Right atrium auricular region (tissue), 2 donors: Measurements from ENCODE around the gene DNTTIP2. TPM values are rescaled to one million over a fixed set of nuclear protein-coding genes. Genes with fewer than 3 reads are reported as not detected.

ENCODE experiments used
- DNase-seq: peaks from one replicate; pipeline ENCODE4 v3.0.0-alpha.2; 2019; ENCODE audit warnings: low spot score
- H3K27ac ChIP-seq, 2 donors: fragments of 200-600 bp; sonication (generic); 1 replicate in 1 of 2; 2 replicates in 1 of 2; pipeline ENCODE4 v1.5.1; 2016 to 2019
- H3K27me3 ChIP-seq, 2 donors: fragments of 200-600 bp; sonication (generic); one replicate each; pipeline versions ENCODE4 v1.5.1 to v1.6.0; 2017 to 2019
- H3K36me3 ChIP-seq: fragments of 200-600 bp; sonication (generic); one replicate; pipeline ENCODE4 v1.5.1; 2016
- H3K4me1 ChIP-seq, 2 donors: fragments of 200-600 bp; sonication (generic); one replicate each; pipeline versions ENCODE4 v1.5.1 to v1.6.0; 2017 to 2019
- H3K4me3 ChIP-seq, 2 donors: fragments of 200-600 bp; sonication (generic); 1 replicate in 1 of 2; 2 replicates in 1 of 2; pipeline ENCODE4 v1.5.1; 2017 to 2019; ENCODE audit warnings: mild to moderate bottlenecking in 1 of 2, moderate library complexity in 1 of 2
- H3K9me3 ChIP-seq, 2 donors: fragments of 200-600 bp; sonication (generic); one replicate each; pipeline ENCODE4 v1.5.1; 2019
- CTCF ChIP-seq, 2 donors: fragments of 200-600 bp; sonication (generic); IDR thresholded peaks; one replicate each; pipeline ENCODE4 v1.5.1; 2019; ENCODE audit warnings: antibody characterized with exemption in 2 of 2
- total RNA-seq, 2 donors: library from RNA; depleted of rRNA; stranded (reverse); fragments of >200 nt; gene quantifications; one replicate each; pipeline ENCODE4 v1.1.0, GENCODE V29; 2016

Gene DNTTIP2
- total RNA-seq, 2 donors from 2014 or later = 19.7 to 24.7 TPM

GRCh38 chr1:93847811-93848288 is 31.2 kb downstream of the DNTTIP2 start:
- peak; percentile 77 for DNase-seq
- no peak for TF ChIP-seq CTCF (IDR thresholded peaks at IDR 0.05)
- Histone ChIP-seq H3K36me3 (no peaks in the 10 kb centered on the region), H3K4me1 (peaks cover 0 to 24% of the 10 kb centered on the region in 2 donors), H3K27me3 (no peaks in the 10 kb centered on the region), H3K27ac (peak overlapping the region; percentile 98 to 99), H3K9me3 (no peaks in the 10 kb centered on the region), H3K4me3 (peak overlapping the region; percentile 67 to 80)

- Histone ChIP-seq H3K4me3 (peak overlapping the region; percentile 67 to 80), H3K9me3 (no peaks in the 10 kb centered on the region), H3K4me1 (peaks cover 0 to 24% of the 10 kb centered on the region in 2 donors), H3K27ac (peak overlapping the region; percentile 98 to 99), H3K36me3 (no peaks in the 10 kb centered on the region), H3K27me3 (no peaks in the 10 kb centered on the region)
- TF ChIP-seq CTCF (IDR thresholded peaks at IDR 0.05) = no peak
- peak; percentile 91 for DNase-seq
These were observed 31.8 kb downstream of the DNTTIP2 start for GRCh38 chr1:93846992-93847810.

GRCh38 chr1:93846206-93846991 is 32.6 kb downstream of the DNTTIP2 start:
- H3K4me3 ChIP-seq = peak overlapping the region; percentile 67 to 80
- no peaks in the 10 kb centered on the region for H3K27me3 ChIP-seq
- H3K27ac ChIP-seq = peak overlapping the region; percentile 98 to 99
- H3K4me1 ChIP-seq = peaks cover 0 to 24% of the 10 kb centered on the region in 2 donors
- H3K36me3 ChIP-seq = no peaks in the 10 kb centered on the region
- DNase-seq = peak; percentile 91
- no peaks in the 10 kb centered on the region for H3K9me3 ChIP-seq
- TF ChIP-seq CTCF (IDR thresholded peaks at IDR 0.05) = peak in 1 of 2 donors; percentile 48

GRCh38 chr1:93845538-93846205 is 33.3 kb downstream of the DNTTIP2 start:
- H3K4me3 ChIP-seq = peak overlapping the region; percentile 67 to 80
- peak overlapping the region; percentile 98 to 99 for H3K27ac ChIP-seq
- TF ChIP-seq CTCF (IDR thresholded peaks at IDR 0.05) = no peak
- peak; percentile 62 for DNase-seq
- no peaks in the 10 kb centered on the region for H3K27me3 ChIP-seq
- H3K36me3 ChIP-seq = no peaks in the 10 kb centered on the region
- peaks cover 0 to 24% of the 10 kb centered on the region in 2 donors for H3K4me1 ChIP-seq
- no peaks in the 10 kb centered on the region for H3K9me3 ChIP-seq

DNA sequence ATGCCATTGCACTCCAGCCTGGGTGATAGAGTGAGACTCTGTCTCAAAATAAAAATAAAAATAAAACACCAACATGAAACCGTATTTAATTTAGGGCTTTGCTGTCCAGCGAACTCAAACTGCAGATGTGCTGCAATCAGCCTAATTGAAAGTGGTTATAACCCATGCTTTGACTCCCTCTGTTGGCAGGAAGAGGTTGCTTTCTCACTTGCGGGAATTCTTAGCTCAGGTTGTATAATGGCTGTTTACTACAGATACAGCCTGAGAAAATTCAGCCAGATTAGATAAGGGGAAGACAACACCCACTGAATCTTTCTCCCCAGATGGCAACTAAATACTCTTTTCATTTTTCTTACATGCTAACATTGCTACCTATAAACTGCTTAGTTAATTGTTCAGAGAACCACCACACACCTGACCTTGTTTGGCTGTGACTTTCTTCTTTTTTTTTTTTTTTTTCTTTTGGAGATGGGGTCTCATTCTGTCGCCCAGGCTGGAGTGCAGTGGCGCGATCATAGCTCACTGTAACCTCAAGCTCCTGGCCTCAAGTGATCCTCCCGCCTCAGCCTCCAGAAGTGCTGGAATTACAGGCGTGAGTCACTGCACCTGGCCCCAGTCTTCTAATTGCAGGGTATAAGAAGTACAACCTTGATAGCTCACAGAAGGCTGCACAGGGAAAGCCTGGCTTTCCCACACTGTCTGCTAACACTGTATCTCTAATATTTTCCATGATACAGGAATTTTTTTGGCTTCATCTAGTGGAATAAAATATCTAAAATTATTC is 34.6 kb downstream of the DNTTIP2 start:
- no peak overlapping the region for H3K4me3 ChIP-seq
- no peak for DNase-seq
- H3K27ac ChIP-seq = peak overlapping the region; percentile 28 to 98
- peaks cover 0 to 24% of the 10 kb centered on the region in 2 donors for H3K4me1 ChIP-seq
- H3K27me3 ChIP-seq = no peaks in the 10 kb centered on the region
- no peaks in the 10 kb centered on the region for H3K9me3 ChIP-seq
- peaks cover 5% of the 10 kb centered on the region for H3K36me3 ChIP-seq
- peak; percentile 35 to 75 for TF ChIP-seq CTCF (IDR thresholded peaks at IDR 0.05)
